Naive B cell (primary cell): ENCODE results near the gene SLC1A7. TPM values are rescaled to one million over a fixed set of nuclear protein-coding genes. Genes with fewer than 3 reads are reported as not detected.
A peak's percentile ranks its signal among the peaks of the same experiment; 100 is the strongest.

ENCODE experiments used
- ATAC-seq, 2 donors: fragments of 150-1000 bp; cut with Tn5 transposase; 2 replicates each; pipeline ENCODE4 v1.10.0; 2021; ENCODE audit warnings: low read depth in 2 of 2, mild to moderate bottlenecking in 2 of 2, moderate library complexity in 2 of 2
- DNase-seq: peaks from one replicate; pipeline ENCODE4 v3.0.0; 2022
- H3K27ac Mint-ChIP-seq, 6 donors: one replicate each; pipeline ENCODE4 v1.8.0; 2020 to 2022; ENCODE audit warnings: mild to moderate bottlenecking in 6 of 6, mixed read lengths in 6 of 6, moderate library complexity in 5 of 6, inconsistent platforms in 2 of 6
- H3K27me3 Mint-ChIP-seq, 3 donors: one replicate each; pipeline ENCODE4 v1.8.0; 2021 to 2022; ENCODE audit warnings: mixed read lengths in 3 of 3, mild to moderate bottlenecking in 1 of 3
- H3K36me3 Mint-ChIP-seq, 2 donors: one replicate each; pipeline ENCODE4 v1.8.0; 2020 to 2022; ENCODE audit warnings: mixed read lengths in 2 of 2, inconsistent platforms in 1 of 2, mild to moderate bottlenecking in 1 of 2
- H3K4me1 Mint-ChIP-seq, 3 donors: one replicate each; pipeline ENCODE4 v1.8.0; 2020 to 2022; ENCODE audit warnings: mixed read lengths in 3 of 3, inconsistent platforms in 1 of 3, mild to moderate bottlenecking in 1 of 3, moderate library complexity in 1 of 3
- H3K4me3 Mint-ChIP-seq, 8 donors: one replicate each; pipeline ENCODE4 v1.8.0; 2020 to 2022; ENCODE audit warnings: mild to moderate bottlenecking in 8 of 8, mixed read lengths in 8 of 8, moderate library complexity in 8 of 8, inconsistent platforms in 2 of 8
- H3K9me3 Mint-ChIP-seq, 7 donors: one replicate each; pipeline ENCODE4 v1.8.0; 2020 to 2022; ENCODE audit warnings: mixed read lengths in 7 of 7, mild to moderate bottlenecking in 5 of 7, inconsistent platforms in 2 of 7, moderate library complexity in 1 of 7
- polyA plus RNA-seq, 6 donors: library from polyadenylated mRNA; unstranded; fragments of 300-500 nt; fragmentation: Illumina TruSeq; gene quantifications; one replicate each; pipeline ENCODE4 v1.2.3, GENCODE V29; 2021; ENCODE audit warnings: low read depth in 6 of 6

The SLC1A7 gene
- polyA plus RNA-seq, 6 donors from 2014 or later, result not detected

- H3K27me3 Mint-ChIP-seq, result peaks cover 5 to 41% (median 28%) of the 10 kb centered on the region in 3 donors
- DNase-seq (no peak), ATAC-seq (no peak)
- H3K4me1 Mint-ChIP-seq, result no peaks in the 10 kb centered on the region
- no peak overlapping the region for H3K27ac Mint-ChIP-seq
- H3K36me3 Mint-ChIP-seq, result no peaks in the 10 kb centered on the region
- peak overlapping the region in 1 of 8 donors; percentile 15 for H3K4me3 Mint-ChIP-seq
- H3K9me3 Mint-ChIP-seq, result peaks cover 0 to 5% (median 0%) of the 10 kb centered on the region in 7 donors
Observed at GRCh38 chr1:53114581-53115400, 27.6 kb downstream of the SLC1A7 start.

DNA sequence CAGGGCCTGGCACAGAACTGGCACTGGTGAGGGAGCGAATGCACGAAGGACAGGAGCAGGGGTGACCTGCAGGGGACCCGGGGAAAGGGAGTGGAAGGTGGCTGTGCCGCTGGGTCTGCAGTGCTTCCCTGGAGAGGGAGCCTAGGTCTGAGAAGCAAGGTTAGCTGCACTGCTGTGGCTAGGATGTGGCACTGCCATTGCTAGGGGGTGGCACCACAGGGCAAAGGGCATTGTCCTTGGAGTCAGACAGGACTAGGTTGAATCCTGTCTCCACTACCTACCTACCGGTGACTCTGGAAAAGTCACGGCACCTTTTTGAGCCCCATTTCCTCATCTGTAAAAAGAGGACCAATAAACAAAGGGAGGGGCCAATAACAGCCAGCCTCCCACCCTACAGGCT, 28.3 kb downstream of the SLC1A7 start:
- H3K36me3 Mint-ChIP-seq, result no peaks in the 10 kb centered on the region
- peaks cover 0 to 5% (median 0%) of the 10 kb centered on the region in 7 donors for H3K9me3 Mint-ChIP-seq
- peaks cover 5 to 42% (median 32%) of the 10 kb centered on the region in 3 donors for H3K27me3 Mint-ChIP-seq
- no peak overlapping the region for H3K4me3 Mint-ChIP-seq
- no peak for DNase-seq
- H3K4me1 Mint-ChIP-seq, result no peaks in the 10 kb centered on the region
- ATAC-seq, result no peak
- H3K27ac Mint-ChIP-seq, result no peak overlapping the region

GRCh38 chr1:53112861-53113260, 29.6 kb downstream of the SLC1A7 start:
- H3K36me3 Mint-ChIP-seq, result no peaks in the 10 kb centered on the region
- peaks cover 0 to 5% (median 0%) of the 10 kb centered on the region in 7 donors for H3K9me3 Mint-ChIP-seq
- H3K27me3 Mint-ChIP-seq, result peaks cover 5 to 42% (median 39%) of the 10 kb centered on the region in 3 donors
- no peaks in the 10 kb centered on the region for H3K4me1 Mint-ChIP-seq
- no peak for ATAC-seq
- no peak for DNase-seq
- H3K4me3 Mint-ChIP-seq, result no peak overlapping the region
- peak overlapping the region in 1 of 6 donors; percentile 44 for H3K27ac Mint-ChIP-seq

GRCh38 chr1:53112271-53112774, 30.1 kb downstream of the SLC1A7 start:
- Mint-ChIP-seq H3K27me3 (peaks cover 5 to 41% (median 39%) of the 10 kb centered on the region in 3 donors), H3K27ac (no peak overlapping the region), H3K4me1 (no peaks in the 10 kb centered on the region), H3K9me3 (peaks cover 0 to 5% (median 0%) of the 10 kb centered on the region in 7 donors), H3K4me3 (no peak overlapping the region), H3K36me3 (no peaks in the 10 kb centered on the region)
- no peak for DNase-seq
- ATAC-seq, result no peak

DNA sequence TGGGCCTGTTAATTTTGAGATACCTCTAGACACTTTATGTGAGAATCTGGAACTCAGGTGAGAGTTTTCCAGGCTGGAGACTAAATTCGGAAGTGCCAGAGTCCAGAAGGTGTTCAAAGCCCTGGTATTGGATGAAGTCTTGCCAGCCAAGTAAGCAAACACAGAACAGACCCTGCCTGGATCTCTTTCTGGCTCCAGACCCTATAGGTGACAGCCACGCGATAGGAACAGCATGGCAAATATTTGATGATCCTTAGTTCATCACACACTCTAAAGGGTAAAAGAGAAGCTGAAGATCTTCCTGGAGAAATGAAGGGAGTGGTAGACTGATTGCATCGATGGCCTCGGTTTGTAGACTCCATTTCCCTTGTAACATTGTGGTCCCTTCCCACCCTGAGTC, 30.7 kb downstream of the SLC1A7 start:
- Mint-ChIP-seq H3K4me1 (no peaks in the 10 kb centered on the region), H3K4me3 (no peak overlapping the region), H3K9me3 (peaks cover 0 to 5% (median 0%) of the 10 kb centered on the region in 7 donors), H3K36me3 (no peaks in the 10 kb centered on the region), H3K27ac (no peak overlapping the region), H3K27me3 (peaks cover 5 to 34% (median 32%) of the 10 kb centered on the region in 3 donors)
- no peak for ATAC-seq
- no peak for DNase-seq

- H3K36me3 Mint-ChIP-seq, result no peaks in the 10 kb centered on the region
- peaks cover 0 to 5% (median 0%) of the 10 kb centered on the region in 7 donors for H3K9me3 Mint-ChIP-seq
- H3K4me1 Mint-ChIP-seq, result no peaks in the 10 kb centered on the region
- peaks cover 5 to 30% (median 30%) of the 10 kb centered on the region in 3 donors for H3K27me3 Mint-ChIP-seq
- DNase-seq, result no peak
- peak overlapping the region in 1 of 6 donors; percentile 73 for H3K27ac Mint-ChIP-seq
- H3K4me3 Mint-ChIP-seq, result no peak overlapping the region
- ATAC-seq, result no peak
Observed at GRCh38 chr1:53111073-53111556, 31.3 kb downstream of the SLC1A7 start.

GRCh38 chr1:53110370-53111072, 31.9 kb downstream of the SLC1A7 start:
- no peak for ATAC-seq
- no peak overlapping the region for H3K27ac Mint-ChIP-seq
- DNase-seq, result no peak

DNA sequence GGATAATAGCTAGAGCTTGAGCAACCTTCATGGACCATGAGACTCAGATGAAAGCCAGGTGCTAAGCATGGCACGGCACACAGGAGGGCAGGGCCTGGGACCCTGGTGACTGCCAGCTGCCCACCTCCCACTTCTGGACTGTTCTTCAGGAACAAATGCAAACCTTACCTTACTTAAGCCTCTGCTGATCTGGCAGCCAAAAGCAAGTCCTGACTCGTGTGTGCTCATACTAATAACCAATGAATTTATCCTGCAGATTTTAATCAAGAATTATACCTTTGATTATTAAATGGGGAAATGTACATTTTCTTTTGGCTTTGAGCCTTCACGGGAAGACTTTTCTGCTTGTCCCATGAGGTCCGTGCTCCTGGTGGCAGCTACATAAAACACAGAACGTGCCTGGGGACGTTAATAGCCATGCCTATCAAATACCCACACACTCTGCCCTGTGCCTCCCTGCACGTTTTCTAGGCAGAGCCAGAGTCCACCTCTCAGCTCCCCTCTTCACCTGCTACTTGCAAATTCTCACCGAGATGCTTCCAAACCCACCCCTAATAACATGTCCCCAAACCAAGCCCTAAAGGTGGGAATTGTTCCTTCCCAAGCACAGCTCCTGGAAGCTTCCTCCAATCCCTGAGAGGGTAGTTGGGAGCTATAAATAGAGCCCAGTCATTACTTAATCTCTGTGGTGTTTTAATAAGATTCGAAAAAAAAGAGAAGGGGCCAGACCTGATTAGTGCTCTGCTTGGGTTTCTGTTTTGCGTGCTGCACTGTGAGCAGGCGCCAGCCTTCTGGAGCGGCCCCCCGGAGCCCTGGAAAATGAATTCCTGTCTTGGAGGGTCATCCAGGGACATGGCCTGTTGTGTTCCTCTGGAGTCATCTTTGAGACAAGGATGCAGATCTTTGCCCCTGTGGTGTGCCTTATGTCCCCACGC, 33.5 kb downstream of the SLC1A7 start:
- Mint-ChIP-seq H3K4me3 (no peak overlapping the region), H3K27ac (no peak overlapping the region), H3K27me3 (peaks cover 12 to 39% (median 30%) of the 10 kb centered on the region in 3 donors), H3K36me3 (no peaks in the 10 kb centered on the region), H3K4me1 (no peaks in the 10 kb centered on the region), H3K9me3 (peaks cover 0 to 5% (median 0%) of the 10 kb centered on the region in 7 donors)
- DNase-seq (no peak), ATAC-seq (no peak)

More at GRCh38 chr1:53110370-53111072, 31.9 kb downstream of the SLC1A7 start:
- Mint-ChIP-seq H3K4me3 (no peak overlapping the region), H3K4me1 (no peaks in the 10 kb centered on the region), H3K9me3 (peaks cover 0 to 5% (median 0%) of the 10 kb centered on the region in 7 donors), H3K27me3 (peaks cover 5 to 34% (median 30%) of the 10 kb centered on the region in 3 donors), H3K36me3 (no peaks in the 10 kb centered on the region)

DNA sequence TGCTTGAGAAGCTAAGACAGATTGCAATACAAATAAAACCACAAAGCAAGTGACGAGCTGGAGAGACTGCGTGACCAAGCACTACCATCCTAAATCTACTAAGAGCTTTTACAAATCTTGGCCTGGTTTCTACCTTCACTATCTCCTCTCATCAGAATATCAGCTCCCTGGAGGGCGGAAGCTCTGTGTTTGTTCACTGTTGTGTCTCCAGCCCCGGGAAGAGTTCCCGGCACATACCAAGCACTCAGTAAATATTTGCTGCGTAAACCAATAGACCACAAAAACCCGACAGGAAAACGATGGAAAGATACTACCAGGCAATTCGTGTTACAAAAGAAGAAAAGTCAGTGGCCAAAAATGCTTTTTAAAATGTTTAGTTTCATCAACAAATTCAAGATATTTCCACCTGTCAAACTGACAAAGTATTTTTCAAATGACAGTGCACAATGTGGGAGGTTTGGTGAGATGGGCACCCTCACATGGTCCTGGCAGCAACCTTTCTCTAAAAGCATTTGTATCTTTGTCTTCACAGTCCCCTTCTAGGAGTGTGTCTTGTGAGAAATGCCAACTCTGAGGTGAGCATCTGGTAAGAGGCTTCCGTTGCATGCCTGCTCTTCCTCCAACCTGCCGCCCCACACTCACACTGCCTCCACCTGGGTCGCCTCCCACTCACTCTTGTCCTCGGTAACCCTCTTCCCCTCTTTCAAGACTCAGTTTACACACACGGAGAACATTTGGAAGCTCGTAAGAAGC, 34.7 kb downstream of the SLC1A7 start:
- Mint-ChIP-seq H3K4me1 (no peaks in the 10 kb centered on the region), H3K9me3 (peaks cover 0 to 5% (median 0%) of the 10 kb centered on the region in 7 donors), H3K27ac (peak overlapping the region in 1 of 6 donors; percentile 83), H3K27me3 (peaks cover 12 to 44% (median 29%) of the 10 kb centered on the region in 3 donors), H3K4me3 (no peak overlapping the region), H3K36me3 (no peaks in the 10 kb centered on the region)
- no peak for DNase-seq
- ATAC-seq, result no peak

GRCh38 chr1:53107090-53107489, 35.3 kb downstream of the SLC1A7 start:
- no peak for ATAC-seq
- no peaks in the 10 kb centered on the region for H3K4me1 Mint-ChIP-seq
- no peak for DNase-seq
- H3K9me3 Mint-ChIP-seq, result peaks cover 0 to under 1% (median 0%) of the 10 kb centered on the region in 7 donors
- no peak overlapping the region for H3K27ac Mint-ChIP-seq
- H3K27me3 Mint-ChIP-seq, result peaks cover 12 to 44% (median 29%) of the 10 kb centered on the region in 3 donors
- H3K36me3 Mint-ChIP-seq, result no peaks in the 10 kb centered on the region
- H3K4me3 Mint-ChIP-seq, result no peak overlapping the region

DNA sequence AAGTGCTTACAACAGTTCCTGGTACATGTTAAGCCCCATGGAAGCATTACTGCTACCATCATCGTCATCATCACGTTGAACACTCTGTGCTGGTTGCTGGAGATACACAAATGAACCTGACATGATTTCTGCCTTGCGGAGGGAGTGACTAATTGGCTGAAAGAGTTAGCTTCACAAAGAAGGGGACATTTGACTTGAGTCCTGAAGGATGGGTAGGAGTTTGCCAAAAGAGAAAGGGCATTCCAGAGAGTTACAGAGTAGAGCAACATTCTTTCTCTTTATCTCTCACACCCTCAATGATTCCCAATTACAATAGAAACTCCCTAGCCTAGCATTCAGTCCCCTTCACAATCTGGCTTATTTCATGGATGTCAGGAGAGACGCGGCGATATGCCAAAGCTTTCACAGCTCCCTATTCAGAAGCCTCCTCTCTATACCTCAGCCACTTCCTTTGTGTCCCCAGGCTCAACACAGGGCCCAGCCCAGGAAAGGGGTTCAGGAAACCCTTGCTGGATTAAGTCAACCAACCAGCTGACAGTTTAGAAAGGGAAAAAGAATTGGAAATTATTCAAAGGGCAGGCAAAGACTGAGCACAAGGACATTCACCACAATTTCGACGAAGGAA, 38.0 kb downstream of the SLC1A7 start:
- DNase-seq (no peak), ATAC-seq (no peak)
- peaks cover 7 to 24% (median 12%) of the 10 kb centered on the region in 3 donors for H3K27me3 Mint-ChIP-seq
- no peaks in the 10 kb centered on the region for H3K36me3 Mint-ChIP-seq
- H3K9me3 Mint-ChIP-seq, result no peaks in the 10 kb centered on the region
- H3K27ac Mint-ChIP-seq, result no peak overlapping the region
- H3K4me1 Mint-ChIP-seq, result no peaks in the 10 kb centered on the region
- no peak overlapping the region for H3K4me3 Mint-ChIP-seq

DNA sequence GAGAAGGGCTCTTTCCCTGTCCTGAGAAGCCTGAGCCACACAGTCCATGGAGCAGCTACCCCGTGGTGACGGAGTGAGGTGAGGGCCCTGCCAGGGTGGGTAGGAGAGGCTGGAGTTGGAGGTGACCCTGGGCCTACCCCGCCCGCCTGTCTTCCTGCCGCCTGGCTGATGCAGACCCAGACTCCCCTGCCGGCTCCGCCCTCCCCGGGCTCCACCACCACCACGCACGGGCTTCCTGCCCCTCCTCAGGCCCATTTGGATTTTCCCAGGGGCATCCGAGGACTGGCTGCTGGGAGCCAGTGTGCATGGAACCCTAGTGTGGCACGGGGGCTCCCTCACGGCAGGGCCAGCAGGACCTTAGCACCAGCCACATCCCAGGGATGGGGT, 47.9 kb downstream of the SLC1A7 start:
- H3K36me3 Mint-ChIP-seq, result no peaks in the 10 kb centered on the region
- H3K27ac Mint-ChIP-seq, result no peak overlapping the region
- no peak for ATAC-seq
- no peaks in the 10 kb centered on the region for H3K27me3 Mint-ChIP-seq
- DNase-seq, result no peak
- H3K4me1 Mint-ChIP-seq, result no peaks in the 10 kb centered on the region
- H3K4me3 Mint-ChIP-seq, result no peak overlapping the region
- H3K9me3 Mint-ChIP-seq, result no peaks in the 10 kb centered on the region
